Liver (tissue), 9 donors: Measurements from ENCODE around the gene BRD1. TPM values are rescaled to one million over a fixed set of nuclear protein-coding genes. Genes with fewer than 3 reads are reported as not detected.

Source experiments
- DNase-seq: peaks from one replicate; pipeline ENCODE4 v3.0.0-alpha.2; 2017; ENCODE audit warnings: low spot score
- H3K27ac ChIP-seq, 2 donors: one replicate each; pipeline ENCODE4 v1.7.0; 2013; ENCODE audit warnings: inconsistent platforms in 2 of 2, low read length in 2 of 2, control low read depth in 1 of 2, low read depth in 1 of 2, mild to moderate bottlenecking in 1 of 2
- H3K27me3 ChIP-seq, 4 donors: one replicate each; pipeline versions ENCODE4 v1.6.1 to v1.7.0; 2013; ENCODE audit warnings: low read length in 3 of 4, inconsistent platforms in 1 of 4, mild to moderate bottlenecking in 1 of 4, moderate library complexity in 1 of 4; ENCODE audit not compliant: control insufficient read depth in 4 of 4, insufficient read depth in 4 of 4
- H3K36me3 ChIP-seq, 4 donors: one replicate each; pipeline versions ENCODE4 v1.6.1 to v1.7.0; 2013; ENCODE audit warnings: low read length in 3 of 4, mild to moderate bottlenecking in 3 of 4, low read depth in 1 of 4, moderate library complexity in 1 of 4; ENCODE audit not compliant: control insufficient read depth in 4 of 4, insufficient read depth in 3 of 4
- H3K4me1 ChIP-seq, 4 donors: one replicate each; pipeline versions ENCODE4 v1.6.1 to v1.7.0; 2013; ENCODE audit warnings: low read length in 3 of 4, mild to moderate bottlenecking in 3 of 4, moderate library complexity in 1 of 4; ENCODE audit not compliant: control insufficient read depth in 4 of 4, insufficient read depth in 4 of 4
- H3K4me3 ChIP-seq, 3 donors: one replicate each; pipeline versions ENCODE4 v1.6.1 to v1.7.0; 2013; ENCODE audit warnings: low read length in 3 of 3, control low read depth in 1 of 3, low read depth in 1 of 3, mild to moderate bottlenecking in 1 of 3
- H3K9ac ChIP-seq, 2 donors: one replicate each; pipeline ENCODE4 v1.7.0; 2013; ENCODE audit warnings: low read length in 2 of 2, mild to moderate bottlenecking in 2 of 2, moderate library complexity in 2 of 2, control low read depth in 1 of 2, low read depth in 1 of 2
- H3K9me3 ChIP-seq, 4 donors: one replicate each; pipeline versions ENCODE4 v1.6.1 to v1.7.0; 2013; ENCODE audit warnings: low read length in 3 of 4; ENCODE audit not compliant: control insufficient read depth in 4 of 4
- CTCF ChIP-seq: fragments of 150-350 bp; IDR thresholded peaks from 2 replicates; pipeline ENCODE4 v1.5.1; 2017; ENCODE audit warnings: improper control_type of control experiment, low read depth, low read length; ENCODE audit not compliant: missing input control
- EGR1 ChIP-seq, 2 donors: IDR thresholded peaks; 2 replicates each; pipeline ENCODE4 v1.6.1; 2016 to 2018; ENCODE audit warnings: antibody characterized with exemption in 2 of 2, low read depth in 2 of 2
- FOXA2 ChIP-seq: IDR thresholded peaks from 2 replicates; pipeline ENCODE4 v1.6.1; 2016; ENCODE audit warnings: antibody characterized with exemption
- GABPA ChIP-seq, 2 donors: IDR thresholded peaks in 1 of 2; conservative IDR thresholded peaks in 1 of 2; 2 replicates each; pipeline ENCODE4 v1.6.1; 2016; ENCODE audit warnings: antibody characterized with exemption in 2 of 2, mild to moderate bottlenecking in 1 of 2, moderate library complexity in 1 of 2
- HNF4A ChIP-seq, 2 donors: conservative IDR thresholded peaks; 2 replicates each; pipeline ENCODE4 v1.6.1; 2016; ENCODE audit warnings: antibody characterized with exemption in 2 of 2, mild to moderate bottlenecking in 2 of 2
- HNF4G ChIP-seq: IDR thresholded peaks from 2 replicates; pipeline ENCODE4 v1.6.1; 2016; ENCODE audit warnings: antibody characterized with exemption
- JUND ChIP-seq, 2 donors: IDR thresholded peaks; 2 replicates each; pipeline ENCODE4 v1.6.1; 2016; ENCODE audit warnings: antibody characterized with exemption in 2 of 2
- NR2F2 ChIP-seq: IDR thresholded peaks from 2 replicates; pipeline ENCODE4 v1.6.1; 2016; ENCODE audit warnings: antibody characterized with exemption
- RAD21 ChIP-seq, 2 donors: IDR thresholded peaks; 2 replicates each; pipeline ENCODE4 v1.6.1; 2016; ENCODE audit warnings: antibody characterized with exemption in 2 of 2, mild to moderate bottlenecking in 2 of 2
- REST ChIP-seq: IDR thresholded peaks from 2 replicates; pipeline ENCODE4 v1.6.1; 2016; ENCODE audit warnings: antibody characterized with exemption, mild to moderate bottlenecking
- RXRA ChIP-seq, 2 donors: IDR thresholded peaks; 2 replicates each; pipeline ENCODE4 v1.6.1; 2017 to 2018; ENCODE audit warnings: antibody characterized with exemption in 2 of 2, mild to moderate bottlenecking in 1 of 2
- SP1 ChIP-seq: IDR thresholded peaks from 2 replicates; pipeline ENCODE4 v1.6.1; 2018; ENCODE audit warnings: antibody characterized with exemption, mild to moderate bottlenecking
- TAF1 ChIP-seq: conservative IDR thresholded peaks from 2 replicates; pipeline ENCODE4 v1.6.1; 2016; ENCODE audit warnings: antibody characterized with exemption, mild to moderate bottlenecking
- YY1 ChIP-seq: IDR thresholded peaks from 2 replicates; pipeline ENCODE4 v1.6.1; 2016; ENCODE audit warnings: antibody characterized with exemption, mild to moderate bottlenecking
- WGBS: extraction: QIAGEN DNeasy Blood & Tissue Kit; methylation state at CpG from one replicate; pipeline ENCODE4 v1.1.7; 2013; 5-methylcytosine and 5-hydroxymethylcytosine counted together
- polyA plus RNA-seq, 2 donors: library from polyadenylated mRNA; stranded (reverse) in 1 of 2; unstranded in 1 of 2; fragments of 200-250 nt in 1 of 2; fragments of >200 nt in 1 of 2; fragmentation: Nextera tagmentation in 1 of 2; extraction: Ambion mirVana in 1 of 2; gene quantifications; one replicate each; pipeline versions ENCODE4 v1.2.1 to v1.2.3, GENCODE V29; 2013 to 2015
- total RNA-seq, 2 donors: library from RNA; depleted of rRNA; stranded (reverse); fragments of >200 nt; gene quantifications; one replicate each; pipeline ENCODE4 v1.2.3, GENCODE V29; 2014
- TF ChIP-seq, protein P1 (sequence below): IDR thresholded peaks from 2 replicates; pipeline ENCODE4 v1.6.1; 2016; ENCODE audit warnings: antibody characterized with exemption
- TF ChIP-seq, protein P2 (sequence below): IDR thresholded peaks from 2 replicates; pipeline ENCODE4 v1.6.1; 2016; ENCODE audit warnings: antibody characterized with exemption
- TF ChIP-seq, protein P3 (sequence below): IDR thresholded peaks from 2 replicates; pipeline ENCODE4 v1.6.1; 2016; ENCODE audit warnings: antibody characterized with exemption
- donor health status: healthy.
- donor health status: healthy.
- donor health status: healthy.
- donor health status: healthy.
- donor health status: healthy.

BRD1 gene
- total and polyA plus RNA-seq, 4 donors, result 3.3 to 20.7 (median 11.6) TPM

- Histone ChIP-seq H3K9me3 (no peaks in the 10 kb centered on the region), H3K27me3 (no peaks in the 10 kb centered on the region), H3K9ac (no peak overlapping the region), H3K36me3 (no peaks in the 10 kb centered on the region), H3K4me1 (no peaks in the 10 kb centered on the region), H3K4me3 (no peak overlapping the region), H3K27ac (peak overlapping the region in 1 of 2 donors; percentile 28)
- WGBS, result 74% methylated on average over 29 of the region's 29 CpGs
- DNase-seq, result no peak
- TF ChIP-seq GABPA (IDR thresholded peaks at IDR 0.05 in 1 of 2, conservative IDR thresholded peaks at IDR 0.05 in 1 of 2), result no peak
- TF ChIP-seq HNF4G, result no peak
- TF ChIP-seq, protein P1, sequence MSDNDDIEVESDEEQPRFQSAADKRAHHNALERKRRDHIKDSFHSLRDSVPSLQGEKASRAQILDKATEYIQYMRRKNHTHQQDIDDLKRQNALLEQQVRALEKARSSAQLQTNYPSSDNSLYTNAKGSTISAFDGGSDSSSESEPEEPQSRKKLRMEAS, result no peak
- TF ChIP-seq FOXA2, result no peak
- TF ChIP-seq EGR1 (IDR thresholded peaks at IDR 0.05; ENCODE audit: low read depth in 2 of 2), result no peak
- TF ChIP-seq HNF4A (conservative IDR thresholded peaks at IDR 0.05), result no peak
- no peak for TF ChIP-seq RXRA (IDR thresholded peaks at IDR 0.05)
- TF ChIP-seq, protein P2, sequence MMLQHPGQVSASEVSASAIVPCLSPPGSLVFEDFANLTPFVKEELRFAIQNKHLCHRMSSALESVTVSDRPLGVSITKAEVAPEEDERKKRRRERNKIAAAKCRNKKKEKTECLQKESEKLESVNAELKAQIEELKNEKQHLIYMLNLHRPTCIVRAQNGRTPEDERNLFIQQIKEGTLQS, result no peak
These were observed 11.4 kb upstream of the BRD1 start for GRCh38 chr22:49838771-49839717.

DNA sequence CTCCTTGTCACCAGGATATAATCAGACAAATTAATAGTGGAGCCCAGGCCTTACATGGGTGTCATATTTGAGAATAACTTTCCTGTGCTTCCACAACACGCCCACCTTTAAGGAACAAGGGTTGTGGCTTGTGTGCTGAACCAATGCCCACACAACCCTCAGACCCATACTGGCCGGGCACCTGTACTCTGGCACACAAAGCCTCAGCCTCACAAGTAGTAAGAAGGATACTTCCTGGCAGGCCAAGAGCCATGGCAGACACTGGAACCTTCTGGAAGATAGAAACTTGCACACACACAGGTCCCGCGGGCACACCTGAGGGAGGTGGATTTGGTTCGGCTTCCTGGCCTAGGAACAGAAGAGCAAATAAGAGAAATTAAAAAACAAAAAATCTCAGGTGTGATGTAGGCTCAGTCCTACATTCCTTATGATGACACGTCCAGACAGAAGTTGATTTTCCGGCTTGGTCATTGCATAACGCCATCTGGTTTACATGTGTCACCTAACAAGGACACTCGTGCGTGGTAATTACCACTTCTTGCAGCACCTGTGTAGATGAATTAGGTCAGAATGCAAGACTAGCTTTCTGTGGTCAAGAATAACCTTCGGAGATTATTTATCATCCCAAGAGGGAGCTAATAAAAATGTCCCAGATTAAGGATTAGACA is 5.8 kb upstream of the BRD1 start:
- TF ChIP-seq RXRA (IDR thresholded peaks at IDR 0.05) (no peak), GABPA (IDR thresholded peaks at IDR 0.05 in 1 of 2, conservative IDR thresholded peaks at IDR 0.05 in 1 of 2) (no peak), RAD21 (IDR thresholded peaks at IDR 0.05) (no peak), NR2F2 (no peak), CTCF (no peak), FOXA2 (no peak), YY1 (no peak), JUND (IDR thresholded peaks at IDR 0.05) (no peak), HNF4G (no peak), EGR1 (IDR thresholded peaks at IDR 0.05; ENCODE audit: low read depth in 2 of 2) (no peak), REST (no peak), SP1 (no peak), TAF1 (no peak)
- TF ChIP-seq, protein P3, sequence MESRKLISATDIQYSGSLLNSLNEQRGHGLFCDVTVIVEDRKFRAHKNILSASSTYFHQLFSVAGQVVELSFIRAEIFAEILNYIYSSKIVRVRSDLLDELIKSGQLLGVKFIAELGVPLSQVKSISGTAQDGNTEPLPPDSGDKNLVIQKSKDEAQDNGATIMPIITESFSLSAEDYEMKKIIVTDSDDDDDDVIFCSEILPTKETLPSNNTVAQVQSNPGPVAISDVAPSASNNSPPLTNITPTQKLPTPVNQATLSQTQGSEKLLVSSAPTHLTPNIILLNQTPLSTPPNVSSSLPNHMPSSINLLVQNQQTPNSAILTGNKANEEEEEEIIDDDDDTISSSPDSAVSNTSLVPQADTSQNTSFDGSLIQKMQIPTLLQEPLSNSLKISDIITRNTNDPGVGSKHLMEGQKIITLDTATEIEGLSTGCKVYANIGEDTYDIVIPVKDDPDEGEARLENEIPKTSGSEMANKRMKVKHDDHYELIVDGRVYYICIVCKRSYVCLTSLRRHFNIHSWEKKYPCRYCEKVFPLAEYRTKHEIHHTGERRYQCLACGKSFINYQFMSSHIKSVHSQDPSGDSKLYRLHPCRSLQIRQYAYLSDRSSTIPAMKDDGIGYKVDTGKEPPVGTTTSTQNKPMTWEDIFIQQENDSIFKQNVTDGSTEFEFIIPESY, result no peak
- TF ChIP-seq, protein P2, result no peak
- TF ChIP-seq, protein P1, result no peak
- H3K27ac ChIP-seq, result no peak overlapping the region
- H3K4me1 ChIP-seq, result no peaks in the 10 kb centered on the region
- no peak overlapping the region for H3K4me3 ChIP-seq
- DNase-seq, result no peak
- H3K27me3 ChIP-seq, result no peaks in the 10 kb centered on the region
- no peak overlapping the region for H3K9ac ChIP-seq
- peaks cover 0 to 7% (median 3%) of the 10 kb centered on the region in 4 donors for H3K9me3 ChIP-seq
- WGBS, result 86% methylated on average over 11 of the region's 11 CpGs
- no peaks in the 10 kb centered on the region for H3K36me3 ChIP-seq
